KG1 (cell line): ENCODE data around the gene S100A7A.
"Not testable (repeated sequence)": the region's sequence is repeated elsewhere in the genome, so short reads cannot be mapped to it uniquely, and the experiment has no call there.

ENCODE experiments used
- DNase-seq: peaks from one replicate; lab custom pipeline; 2025; lab: John Stamatoyannopoulos, UW

The S100A7A gene

DNA sequence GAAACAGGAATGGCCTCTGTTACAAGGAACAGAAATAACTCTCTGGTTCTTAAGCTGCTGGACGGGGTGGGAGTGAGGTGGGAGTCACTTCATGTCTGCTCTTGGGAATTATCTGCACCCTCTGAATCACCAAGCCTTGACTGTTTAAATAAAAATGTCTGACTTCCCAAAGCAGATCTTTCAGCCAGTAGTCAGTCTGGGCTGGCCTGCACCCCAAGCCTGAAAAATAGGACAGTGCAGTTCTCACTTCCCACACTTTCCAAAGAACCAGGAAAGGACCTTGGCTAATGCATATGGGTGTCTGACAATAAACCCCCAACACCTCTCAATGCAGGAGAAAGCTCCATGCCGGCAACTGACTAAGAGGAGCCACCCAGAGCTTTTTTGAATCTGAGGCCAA lies 43.3 kb downstream of the S100A7A start:
- DNase-seq = no peak

GRCh38 chr1:153460551-153460950 lies 44.2 kb downstream of the S100A7A start, which contains the start of gene S100A7:
TSS of gene S100A7 (minus strand) at chr1:153460651. CDS start at chr1:153459013, 1,638 bp downstream.
- DNase-seq = no peak

DNA sequence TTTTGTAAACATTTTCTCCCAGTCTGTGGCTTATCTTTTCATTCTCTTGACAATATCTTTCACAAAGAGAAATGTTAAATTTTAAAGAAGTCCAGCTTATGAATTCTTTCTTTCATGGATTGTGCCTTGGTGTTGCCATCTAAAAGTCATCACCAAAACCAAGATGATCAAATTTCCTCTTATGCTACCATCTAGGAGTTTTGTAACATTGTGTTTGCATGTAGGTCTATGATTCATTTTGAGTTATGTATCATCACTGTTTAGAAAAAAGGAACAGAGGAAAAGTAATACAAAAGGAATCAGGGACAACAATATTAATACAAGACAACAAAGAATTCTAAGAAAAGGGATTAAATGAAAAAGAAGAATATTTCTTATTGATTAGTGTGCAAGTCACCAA lies 46.4 kb downstream of the S100A7A start:
- not testable (repeated sequence) for DNase-seq

DNA sequence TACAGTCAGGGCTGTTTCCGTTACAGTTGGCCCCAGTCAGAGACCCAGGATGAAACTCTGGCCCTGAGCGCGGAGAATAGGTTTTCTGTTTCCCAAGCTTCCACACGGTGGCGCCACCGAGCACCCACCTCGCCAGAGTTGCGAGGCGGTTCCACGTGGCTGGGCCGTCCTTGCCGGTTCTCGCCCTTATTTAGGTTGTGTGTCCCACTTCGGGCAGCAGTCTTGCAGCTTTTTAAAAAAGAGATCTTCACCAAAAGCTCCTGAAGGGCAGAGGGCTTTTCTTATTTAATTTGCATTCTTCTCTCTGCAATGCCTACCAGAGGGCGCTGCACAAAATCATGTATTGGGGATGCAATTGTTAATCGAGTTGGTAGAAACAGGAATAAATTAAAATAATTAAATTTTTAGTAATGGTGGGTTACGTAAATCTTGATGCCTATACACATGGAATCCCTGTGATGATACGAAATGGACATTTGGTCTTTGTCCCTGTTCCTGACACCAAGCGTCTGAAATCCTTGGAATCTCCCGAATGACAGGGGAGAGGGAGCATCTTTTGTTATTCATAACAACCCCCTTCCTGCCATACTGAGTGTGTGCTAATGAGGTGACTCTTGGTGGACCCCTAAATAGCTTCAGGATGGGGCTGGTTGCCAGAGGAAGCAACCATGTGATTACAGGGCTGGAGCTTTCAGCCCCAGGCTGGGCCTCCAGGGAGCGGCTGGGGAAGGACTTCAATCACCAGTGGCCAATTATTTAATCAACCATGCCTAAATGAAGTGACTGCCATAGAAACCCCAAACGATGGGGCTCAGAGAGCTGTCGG lies 49.7 kb downstream of the S100A7A start:
- DNase-seq = no peak

- DNase-seq = no peak
These were observed 50.6 kb downstream of the S100A7A start for GRCh38 chr1:153466908-153467307.

- no peak for DNase-seq
These were observed 54.4 kb downstream of the S100A7A start for GRCh38 chr1:153470707-153471106.
